RKO (cell line): ENCODE results near the gene MIEN1.
"Not testable (repeated sequence)": the region's sequence is repeated elsewhere in the genome, so short reads cannot be mapped to it uniquely, and the experiment has no call there.

Source experiments
- DNase-seq: peaks from one replicate; pipeline ENCODE4 v3.0.0-alpha.2; 2016; ENCODE audit warnings: low spot score

MIEN1 gene

GRCh38 chr17:39730095-39730921, at the start of gene MIEN1:
MIEN1 (minus strand) TSS chr17:39730532; CDS start chr17:39730495, 37 bp downstream.
- peak; percentile 84 for DNase-seq

- DNase-seq = no peak
These were observed 47.4 kb upstream of the MIEN1 start for GRCh38 chr17:39777534-39778365.

- DNase-seq = no peak
These were observed 45.9 kb upstream of the MIEN1 start for GRCh38 chr17:39776252-39776651.

GRCh38 chr17:39775031-39775430, 44.7 kb upstream of the MIEN1 start:
- DNase-seq = no peak

- no peak for DNase-seq
These were observed 43.7 kb upstream of the MIEN1 start for GRCh38 chr17:39774047-39774446.

- DNase-seq = no peak
These were observed 42.9 kb upstream of the MIEN1 start for GRCh38 chr17:39772987-39773934.

- no peak for DNase-seq
These were observed 42.1 kb upstream of the MIEN1 start for GRCh38 chr17:39772415-39772814.

- no peak for DNase-seq
These were observed 39.7 kb upstream of the MIEN1 start for GRCh38 chr17:39769974-39770587.

GRCh38 chr17:39767147-39767546, 36.8 kb upstream of the MIEN1 start:
- no peak for DNase-seq

- DNase-seq = no peak
These were observed 35.4 kb upstream of the MIEN1 start for GRCh38 chr17:39765766-39766165.

GRCh38 chr17:39765175-39765574, 34.8 kb upstream of the MIEN1 start:
- DNase-seq = no peak

GRCh38 chr17:39764171-39764570, 33.8 kb upstream of the MIEN1 start:
- not testable (repeated sequence) for DNase-seq

GRCh38 chr17:39763051-39763820, 32.9 kb upstream of the MIEN1 start:
- no peak for DNase-seq

GRCh38 chr17:39761861-39762496, 31.6 kb upstream of the MIEN1 start:
- no peak for DNase-seq

- DNase-seq = no peak
These were observed 28.9 kb upstream of the MIEN1 start for GRCh38 chr17:39759204-39759603.

GRCh38 chr17:39757931-39758873, 27.9 kb upstream of the MIEN1 start:
- DNase-seq = no peak

GRCh38 chr17:39757176-39757662, 26.9 kb upstream of the MIEN1 start:
- DNase-seq = no peak

- DNase-seq = no peak
These were observed 26.2 kb upstream of the MIEN1 start for GRCh38 chr17:39756380-39757079.
